ENCODE measurements around the gene CDKN2D. TPM values are rescaled to one million over a fixed set of nuclear protein-coding genes. Genes with fewer than 3 reads are reported as not detected.

Gene CDKN2D
- total and polyA plus RNA-seq, 2 experiments from 2014 or later, result 6.4 to 13.9 TPM

DNA sequence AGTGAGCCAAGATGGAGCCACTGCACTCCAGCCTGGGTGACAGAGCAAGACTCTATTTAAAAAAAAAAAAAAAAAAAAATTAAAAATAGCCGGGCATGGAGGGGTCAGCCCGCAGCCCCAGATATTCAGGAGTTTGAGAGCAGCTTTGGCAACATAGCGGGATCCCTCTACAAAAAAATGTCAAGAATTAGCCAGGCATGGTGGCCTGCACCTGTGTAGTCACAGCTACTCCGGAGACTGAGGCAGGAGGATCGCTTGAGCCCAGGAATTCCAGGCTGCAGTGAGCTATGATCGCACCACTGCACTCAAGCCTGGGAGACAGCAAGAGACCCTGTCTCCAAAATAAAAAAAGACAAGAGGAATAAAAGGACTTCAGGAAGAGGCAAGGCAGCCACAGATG, 17.6 kb upstream of the CDKN2D start:
- TF ChIP-seq EZH2phosphoT487 (IDR thresholded peaks at IDR 0.05; ENCODE audit: low read depth, severe bottlenecking, unreplicated experiment), result no peak
- TF ChIP-seq EZH2 (IDR thresholded peaks at IDR 0.05; ENCODE audit: borderline replicate concordance), result no peak
- H2AFZ ChIP-seq, result peak overlapping the region; percentile 80
- H3K27me3 ChIP-seq, result no peaks in the 10 kb centered on the region
- WGBS (ENCODE audit: low lambda C conversion rate, missing lambda C conversion rate), result 67% methylated on average over 6 of the region's 6 CpGs
- no peaks in the 10 kb centered on the region for H3K4me1 ChIP-seq (ENCODE audit: insufficient read depth)
- peak overlapping the region; percentile 61 for H3K4me3 ChIP-seq
- DNase-seq (ENCODE audit: low spot score), result no peak
- no peaks in the 10 kb centered on the region for H3K9me3 ChIP-seq (ENCODE audit: low read depth)
- peaks cover 7% of the 10 kb centered on the region for H3K79me2 ChIP-seq
- H4K20me1 ChIP-seq (ENCODE audit: insufficient read depth, poor library complexity, severe bottlenecking), result no peaks in the 10 kb centered on the region
- peak overlapping the region; percentile 78 for H3K4me2 ChIP-seq
- no peaks in the 10 kb centered on the region for H3K36me3 ChIP-seq (replicated peaks; ENCODE audit: insufficient read depth, low read depth)
- no peaks in the 10 kb centered on the region for H3K9me2 ChIP-seq (replicated peaks; ENCODE audit: insufficient read depth)
- peak overlapping the region; percentile 71 for H3K27ac ChIP-seq

DNA sequence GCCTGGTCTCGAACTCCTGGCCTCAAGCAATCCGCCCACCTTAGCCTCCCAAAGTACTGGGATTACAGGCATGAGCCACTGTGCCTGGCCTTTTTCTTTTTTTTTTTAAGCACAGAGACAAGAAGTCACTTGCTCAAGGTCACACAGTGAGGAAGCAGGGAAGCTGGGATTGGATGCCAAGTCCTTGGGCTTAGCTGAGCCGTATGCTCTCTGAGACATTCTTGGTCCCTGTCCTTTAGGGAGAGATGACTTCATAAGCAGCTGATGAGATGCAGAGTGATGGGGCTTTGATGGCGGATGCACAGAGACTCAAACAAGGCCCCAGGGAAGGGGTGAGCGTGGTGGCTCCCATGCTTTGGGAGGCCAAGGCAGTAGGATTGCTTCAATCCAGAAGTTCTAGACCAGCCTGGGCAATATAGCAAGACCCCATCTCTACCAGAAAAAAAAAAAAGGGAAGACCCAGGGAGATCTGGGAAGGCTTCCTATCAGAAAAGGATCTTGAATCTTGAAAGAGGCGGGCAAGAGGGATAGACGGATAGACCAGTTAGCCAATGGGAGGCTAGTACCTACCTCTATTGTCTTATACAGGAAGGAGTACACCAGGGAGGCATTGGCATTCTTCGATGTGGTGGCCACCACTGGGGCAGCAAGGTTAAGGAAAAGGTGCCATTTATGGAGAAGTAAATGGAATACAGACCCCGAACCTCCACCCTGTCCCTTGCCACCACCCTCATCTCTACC, 14.4 kb upstream of the CDKN2D start:
- Histone ChIP-seq H3K4me3 (no peak overlapping the region), H4K20me1 (ENCODE audit: insufficient read depth, poor library complexity, severe bottlenecking) (no peaks in the 10 kb centered on the region), H3K27ac (no peak overlapping the region), H3K79me2 (peaks cover 7% of the 10 kb centered on the region), H2AFZ (no peak overlapping the region), H3K4me1 (ENCODE audit: insufficient read depth) (no peaks in the 10 kb centered on the region), H3K4me2 (no peak overlapping the region), H3K36me3 (replicated peaks; ENCODE audit: insufficient read depth, low read depth) (no peaks in the 10 kb centered on the region), H3K27me3 (no peaks in the 10 kb centered on the region), H3K9me3 (ENCODE audit: low read depth) (no peaks in the 10 kb centered on the region), H3K9me2 (replicated peaks; ENCODE audit: insufficient read depth) (no peaks in the 10 kb centered on the region)
- TF ChIP-seq, protein P1, sequence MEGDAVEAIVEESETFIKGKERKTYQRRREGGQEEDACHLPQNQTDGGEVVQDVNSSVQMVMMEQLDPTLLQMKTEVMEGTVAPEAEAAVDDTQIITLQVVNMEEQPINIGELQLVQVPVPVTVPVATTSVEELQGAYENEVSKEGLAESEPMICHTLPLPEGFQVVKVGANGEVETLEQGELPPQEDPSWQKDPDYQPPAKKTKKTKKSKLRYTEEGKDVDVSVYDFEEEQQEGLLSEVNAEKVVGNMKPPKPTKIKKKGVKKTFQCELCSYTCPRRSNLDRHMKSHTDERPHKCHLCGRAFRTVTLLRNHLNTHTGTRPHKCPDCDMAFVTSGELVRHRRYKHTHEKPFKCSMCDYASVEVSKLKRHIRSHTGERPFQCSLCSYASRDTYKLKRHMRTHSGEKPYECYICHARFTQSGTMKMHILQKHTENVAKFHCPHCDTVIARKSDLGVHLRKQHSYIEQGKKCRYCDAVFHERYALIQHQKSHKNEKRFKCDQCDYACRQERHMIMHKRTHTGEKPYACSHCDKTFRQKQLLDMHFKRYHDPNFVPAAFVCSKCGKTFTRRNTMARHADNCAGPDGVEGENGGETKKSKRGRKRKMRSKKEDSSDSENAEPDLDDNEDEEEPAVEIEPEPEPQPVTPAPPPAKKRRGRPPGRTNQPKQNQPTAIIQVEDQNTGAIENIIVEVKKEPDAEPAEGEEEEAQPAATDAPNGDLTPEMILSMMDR (IDR thresholded peaks at IDR 0.05; ENCODE audit: poor library complexity), result no peak
- TF ChIP-seq EZH2 (IDR thresholded peaks at IDR 0.05; ENCODE audit: borderline replicate concordance) (no peak), EZH2phosphoT487 (IDR thresholded peaks at IDR 0.05; ENCODE audit: low read depth, severe bottlenecking, unreplicated experiment) (no peak)
- no peak for DNase-seq (ENCODE audit: low spot score)
- WGBS (ENCODE audit: low lambda C conversion rate, missing lambda C conversion rate), result 93% methylated on average over 9 of the region's 9 CpGs

DNA sequence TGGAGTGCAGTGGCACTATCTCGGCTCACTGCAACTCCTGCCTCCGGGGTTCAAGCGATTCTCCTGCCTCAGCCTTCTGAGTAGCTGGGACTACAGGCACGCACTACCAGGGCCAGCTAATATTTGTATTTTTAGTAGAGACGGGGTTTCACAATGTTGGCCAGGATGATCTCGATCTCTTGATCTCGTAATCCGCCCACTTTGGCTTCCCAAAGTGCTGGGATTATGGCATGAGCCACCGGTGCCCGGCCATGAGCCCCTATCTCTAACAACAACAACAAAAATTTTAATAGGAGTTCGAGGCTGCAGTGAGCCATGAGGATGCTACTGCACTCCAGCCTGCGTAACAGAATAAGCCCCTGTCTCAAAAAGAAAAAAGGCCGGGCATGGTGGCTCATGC, 13.3 kb upstream of the CDKN2D start:
- Histone ChIP-seq H3K27me3 (no peaks in the 10 kb centered on the region), H3K36me3 (replicated peaks; ENCODE audit: insufficient read depth, low read depth) (no peaks in the 10 kb centered on the region), H3K4me1 (ENCODE audit: insufficient read depth) (no peaks in the 10 kb centered on the region), H3K79me2 (peaks cover 7% of the 10 kb centered on the region), H3K4me3 (no peak overlapping the region), H2AFZ (no peak overlapping the region), H3K4me2 (no peak overlapping the region), H3K9me3 (ENCODE audit: low read depth) (no peaks in the 10 kb centered on the region), H3K9me2 (replicated peaks; ENCODE audit: insufficient read depth) (no peaks in the 10 kb centered on the region), H3K27ac (no peak overlapping the region), H4K20me1 (ENCODE audit: insufficient read depth, poor library complexity, severe bottlenecking) (no peaks in the 10 kb centered on the region)
- WGBS (ENCODE audit: low lambda C conversion rate, missing lambda C conversion rate), result 96% methylated on average over 13 of the region's 13 CpGs
- no peak for DNase-seq (ENCODE audit: low spot score)
- TF ChIP-seq EZH2phosphoT487 (IDR thresholded peaks at IDR 0.05; ENCODE audit: low read depth, severe bottlenecking, unreplicated experiment), result no peak
- TF ChIP-seq, protein P1 (IDR thresholded peaks at IDR 0.05; ENCODE audit: poor library complexity), result no peak
- no peak for TF ChIP-seq EZH2 (IDR thresholded peaks at IDR 0.05; ENCODE audit: borderline replicate concordance)

DNA sequence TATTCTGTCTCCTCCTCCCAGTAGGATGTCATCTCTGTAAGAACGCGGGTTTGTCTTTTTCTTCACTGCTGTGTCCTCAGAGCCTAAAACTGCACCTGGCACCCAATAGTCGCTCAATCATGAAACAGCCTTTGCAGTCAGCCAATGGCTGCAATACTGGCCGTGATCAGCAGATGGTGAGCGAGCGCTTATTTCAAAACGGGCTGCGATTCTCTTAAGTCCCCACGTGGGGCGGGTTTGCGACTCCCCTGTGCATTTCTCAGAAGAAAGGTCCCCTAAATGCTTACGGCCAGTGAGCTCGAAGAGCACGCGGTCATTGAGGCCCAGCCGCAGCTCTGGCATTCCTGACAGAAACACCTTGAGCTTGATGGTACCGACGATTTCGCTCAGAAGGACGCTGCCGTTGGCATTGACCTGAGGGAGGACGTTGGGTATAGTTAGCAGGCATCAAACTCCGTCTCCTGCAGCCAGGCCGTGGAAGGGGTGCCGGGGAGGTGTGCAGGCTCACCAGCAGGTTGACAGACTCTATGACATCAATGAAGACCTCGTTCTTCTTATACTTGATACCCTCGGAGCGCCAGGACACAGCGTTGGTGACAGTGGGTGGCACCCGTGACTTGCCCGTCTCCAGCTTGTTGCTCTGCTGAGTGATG, 12.3 kb upstream of the CDKN2D start:
- H3K4me2 ChIP-seq, result no peak overlapping the region
- H3K27me3 ChIP-seq, result no peaks in the 10 kb centered on the region
- peaks cover 4% of the 10 kb centered on the region for H3K79me2 ChIP-seq
- H3K4me1 ChIP-seq (ENCODE audit: insufficient read depth), result no peaks in the 10 kb centered on the region
- H2AFZ ChIP-seq, result no peak overlapping the region
- no peak overlapping the region for H3K4me3 ChIP-seq
- no peak overlapping the region for H3K27ac ChIP-seq
- no peaks in the 10 kb centered on the region for H3K9me3 ChIP-seq (ENCODE audit: low read depth)
- no peak for TF ChIP-seq EZH2phosphoT487 (IDR thresholded peaks at IDR 0.05; ENCODE audit: low read depth, severe bottlenecking, unreplicated experiment)
- TF ChIP-seq, protein P1 (IDR thresholded peaks at IDR 0.05; ENCODE audit: poor library complexity), result peak; percentile 97
- WGBS (ENCODE audit: low lambda C conversion rate, missing lambda C conversion rate), result 49% methylated on average over 31 of the region's 31 CpGs
- no peaks in the 10 kb centered on the region for H4K20me1 ChIP-seq (ENCODE audit: insufficient read depth, poor library complexity, severe bottlenecking)
- peak; percentile 96 for DNase-seq (ENCODE audit: low spot score)
- H3K9me2 ChIP-seq (replicated peaks; ENCODE audit: insufficient read depth), result no peaks in the 10 kb centered on the region
- no peaks in the 10 kb centered on the region for H3K36me3 ChIP-seq (replicated peaks; ENCODE audit: insufficient read depth, low read depth)

Data from hepatocyte (in vitro differentiated cells).